Glomerular visceral epithelial cell (primary cell): ENCODE results near the gene SPATA20.

Source experiments
- DNase-seq: peaks from one replicate; pipeline ENCODE4 v3.0.0-alpha.2; 2016; ENCODE audit errors: extremely low spot score

SPATA20 gene

DNA sequence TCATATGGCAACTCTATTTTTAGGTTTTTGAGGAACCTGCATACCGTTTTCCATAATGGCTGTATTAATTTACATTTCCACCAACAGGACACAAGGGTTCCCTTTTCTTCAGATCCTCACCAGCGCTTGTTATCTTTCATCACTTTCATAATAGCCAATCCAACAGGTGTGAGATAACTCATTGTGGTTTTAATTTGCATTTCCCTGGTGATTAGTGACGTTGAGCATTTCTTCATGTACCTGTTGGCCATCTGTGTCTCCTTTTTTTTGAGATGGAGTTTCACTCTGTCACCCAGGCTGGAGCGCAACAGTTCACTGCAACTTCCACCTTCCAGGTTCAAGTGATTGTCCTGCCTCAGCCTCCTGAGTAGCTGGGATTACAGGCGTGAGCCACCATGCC is 51.5 kb downstream of the SPATA20 start:
- DNase-seq: no peak

DNA sequence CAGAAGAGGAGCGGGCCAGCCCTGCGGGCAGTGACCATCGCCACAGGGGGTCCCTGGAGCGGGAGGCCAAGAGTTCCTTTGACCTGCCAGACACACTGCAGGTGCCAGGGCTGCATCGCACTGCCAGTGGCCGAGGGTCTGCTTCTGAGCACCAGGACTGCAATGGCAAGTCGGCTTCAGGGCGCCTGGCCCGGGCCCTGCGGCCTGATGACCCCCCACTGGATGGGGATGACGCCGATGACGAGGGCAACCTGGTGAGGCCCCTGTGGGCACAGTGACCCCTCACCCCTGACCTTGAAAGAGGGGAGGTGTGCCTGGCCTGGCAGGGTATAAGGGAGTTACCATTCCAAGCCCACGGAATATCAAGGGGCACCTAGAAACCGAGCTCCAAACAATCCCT is 52.6 kb downstream of the SPATA20 start:
- no peak for DNase-seq

DNA sequence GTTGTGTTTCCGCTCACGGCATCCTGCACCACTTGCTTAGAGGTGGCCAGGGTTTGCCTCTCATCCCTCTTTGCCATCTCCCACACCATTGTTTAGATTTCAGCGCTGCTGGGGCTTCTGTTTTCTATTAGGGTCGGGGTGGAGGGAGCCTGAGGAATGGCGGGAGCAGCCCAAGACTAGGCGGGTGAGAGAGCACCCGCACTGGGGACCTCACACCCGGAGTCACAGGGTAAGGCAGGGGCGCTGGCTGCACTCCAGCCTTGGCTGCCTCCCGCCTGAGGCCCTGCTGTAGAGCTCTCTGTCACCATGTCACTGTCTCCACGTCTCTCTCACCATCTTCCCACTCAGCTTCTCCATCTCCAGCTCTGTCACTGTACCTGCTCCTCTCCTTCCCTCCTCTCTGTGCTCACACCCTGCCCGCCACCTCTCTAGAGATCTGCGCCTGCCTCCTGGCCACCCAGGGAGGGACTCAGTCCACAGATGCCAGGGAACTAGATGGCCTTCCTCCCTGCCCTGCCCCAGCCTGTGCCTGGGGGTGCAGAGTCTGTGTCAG is 54.9 kb downstream of the SPATA20 start:
- no peak for DNase-seq

DNA sequence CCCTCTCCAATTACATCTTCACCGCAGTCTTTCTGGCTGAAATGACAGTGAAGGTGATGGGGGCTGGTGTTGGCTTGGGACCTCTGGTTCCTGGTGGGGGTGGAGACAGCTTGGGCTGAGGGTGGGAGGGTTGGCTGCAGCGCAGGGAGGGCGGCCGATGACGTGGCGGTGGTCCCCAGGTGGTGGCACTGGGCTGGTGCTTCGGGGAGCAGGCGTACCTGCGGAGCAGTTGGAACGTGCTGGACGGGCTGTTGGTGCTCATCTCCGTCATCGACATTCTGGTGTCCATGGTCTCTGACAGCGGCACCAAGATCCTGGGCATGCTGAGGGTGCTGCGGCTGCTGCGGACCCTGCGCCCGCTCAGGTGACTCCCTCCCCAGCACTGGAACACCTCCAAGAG is 55.9 kb downstream of the SPATA20 start:
- no peak for DNase-seq

DNA sequence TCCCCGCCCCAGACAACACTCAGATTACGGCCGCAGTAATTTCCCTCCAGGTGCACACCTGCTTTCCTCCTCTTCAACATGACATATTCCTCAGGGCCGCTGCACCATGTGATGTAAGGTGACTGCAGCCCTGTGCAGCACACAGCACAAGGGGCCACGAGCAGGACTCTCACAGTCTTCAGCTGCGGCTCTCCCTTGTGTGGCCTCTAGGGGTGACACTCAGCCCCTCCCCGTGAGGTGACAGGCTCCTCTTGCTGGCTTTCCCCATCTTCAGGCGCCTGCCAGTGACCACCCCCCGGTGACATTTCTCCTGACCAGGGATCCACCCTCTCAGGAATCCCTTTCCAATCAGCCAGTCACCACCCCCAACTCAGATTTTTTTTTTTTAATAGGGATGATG is 56.4 kb downstream of the SPATA20 start:
- no peak for DNase-seq

DNA sequence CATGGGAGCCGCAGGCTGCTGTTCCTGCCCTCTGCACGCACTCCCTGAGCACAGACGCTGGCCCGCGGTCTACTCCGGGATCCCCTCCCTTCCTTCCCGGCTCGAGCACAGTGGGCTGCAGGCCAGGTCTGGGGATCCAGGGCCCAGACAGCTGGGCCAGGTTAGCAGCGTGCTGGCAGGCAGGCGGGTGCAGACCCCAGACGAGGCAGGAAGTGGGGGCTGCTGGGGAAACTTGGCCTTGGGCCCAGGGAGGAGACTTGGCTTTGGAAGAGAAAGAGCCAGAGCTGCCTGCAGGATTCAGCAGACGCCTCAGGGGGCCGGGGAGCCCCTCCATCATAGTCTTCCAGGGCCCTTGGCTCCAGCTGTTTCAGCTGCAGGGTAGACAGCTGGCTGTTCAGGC is 57.5 kb downstream of the SPATA20 start:
- DNase-seq: no peak

DNA sequence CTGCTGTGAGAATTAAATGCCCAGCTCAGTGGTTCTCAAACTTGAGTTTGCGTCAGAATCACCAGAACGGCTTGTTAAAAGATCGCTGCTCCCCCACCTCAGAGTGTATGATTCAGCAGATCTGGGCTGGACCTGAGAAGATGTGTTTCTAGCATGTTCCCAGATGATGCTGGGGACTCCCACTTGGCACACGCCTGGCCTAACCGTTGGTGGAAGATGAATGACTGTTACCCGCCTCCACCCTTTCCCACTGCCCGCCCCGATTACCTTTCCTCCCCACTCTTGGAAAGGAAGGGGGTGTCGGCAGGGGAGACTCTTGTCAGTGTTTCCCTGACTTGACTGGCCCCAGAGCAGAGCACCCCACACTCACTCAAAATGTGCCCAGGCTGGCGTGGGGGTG is 58.5 kb downstream of the SPATA20 start:
- no peak for DNase-seq
